Thoracic aorta endothelial cell (primary cell): Measurements from ENCODE around the gene C5orf58. TPM values are rescaled to one million over a fixed set of nuclear protein-coding genes. Genes with fewer than 3 reads are reported as not detected.

Experiments used
- total RNA-seq: library from RNA; depleted of rRNA; stranded (reverse); fragments of >200 nt; gene quantifications from 2 replicates; pipeline ENCODE4 v1.2.3, GENCODE V29; 2012

Gene C5orf58, protein sequence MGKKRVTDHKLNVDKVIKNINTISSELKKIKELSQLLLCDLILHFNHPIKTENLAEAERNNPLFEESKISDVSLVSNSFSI
- total RNA-seq, result not detected in 2 replicates

DNA sequence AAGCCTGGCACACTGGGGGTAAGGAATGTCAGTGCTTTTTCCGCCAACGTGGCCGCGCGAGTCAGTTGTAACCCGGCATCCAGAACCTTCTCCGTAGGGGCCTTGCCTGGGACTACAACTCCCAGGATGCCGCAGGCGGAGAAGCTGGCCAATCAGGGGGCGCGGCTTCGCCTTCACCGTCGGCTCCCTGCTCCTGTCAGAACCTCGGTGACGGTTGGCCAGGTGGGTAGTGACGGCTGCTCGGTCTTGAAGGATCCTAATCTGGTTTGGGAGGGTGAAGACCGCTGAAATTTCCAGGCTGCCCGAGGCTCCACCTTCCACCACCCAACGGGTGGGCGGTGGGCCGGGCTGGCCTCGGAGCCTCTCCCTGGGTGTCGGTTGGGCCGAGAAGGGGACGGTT is at the start of gene C5orf58:
Gene C5orf58 (plus strand): TSS at position 200 of the 400 bp plus-strand sequence. CDS start 1,992 bp downstream, outside the sequence.

Other genes starting within 250 kb of the C5orf58 start
- gene FOXI1, start 127.1 kb upstream of the C5orf58 start, total RNA-seq, result not detected in 2 replicates
- gene LCP2, start 64.8 kb downstream of the C5orf58 start, total RNA-seq, result 1.2 TPM in 1 of 2 replicates, not detected in the other
- 0.40 and 1.1 TPM in 2 replicates for gene KCNMB1, start 156.4 kb downstream of the C5orf58 start, total RNA-seq